Mesendoderm (in vitro differentiated cells): ENCODE measurements around the gene MAPRE2.

ENCODE experiments used
- DNase-seq: peaks from one replicate; pipeline ENCODE4 v3.0.0; 2013
- H2AK5ac ChIP-seq: 2 replicates; pipeline ENCODE4 v1.6.1; 2013; ENCODE audit warnings: low read length, inconsistent platforms
- H2BK120ac ChIP-seq: 2 replicates; pipeline ENCODE4 v1.6.1; 2013; ENCODE audit warnings: low read depth, mild to moderate bottlenecking, low read length, moderate library complexity, mixed read lengths
- H2BK15ac ChIP-seq: replicated peaks from 2 replicates; pipeline ENCODE4 v1.6.1; 2013; ENCODE audit warnings: low read depth, mild to moderate bottlenecking, moderate library complexity
- H2BK5ac ChIP-seq: 2 replicates; pipeline ENCODE4 v1.6.1; 2013; ENCODE audit warnings: low read length, inconsistent platforms
- H3K18ac ChIP-seq: 2 replicates; pipeline ENCODE4 v1.6.1; 2013; ENCODE audit warnings: mild to moderate bottlenecking, low read length, mixed read lengths
- H3K23ac ChIP-seq: one replicate; pipeline ENCODE4 v1.6.1; 2013; ENCODE audit warnings: low read length
- H3K27ac ChIP-seq: 2 replicates; pipeline ENCODE4 v1.5.1; 2013; ENCODE audit warnings: low read depth, mild to moderate bottlenecking, inconsistent platforms, low read length, moderate library complexity
- H3K27me3 ChIP-seq: 2 replicates; pipeline ENCODE4 v1.6.1; 2013; ENCODE audit warnings: low read length, control low read depth, mild to moderate bottlenecking, inconsistent platforms; ENCODE audit not compliant: insufficient read depth, poor library complexity
- H3K36me3 ChIP-seq: 2 replicates; pipeline ENCODE4 v1.6.1; 2013; ENCODE audit warnings: low read length, inconsistent platforms; ENCODE audit not compliant: control insufficient read depth, insufficient read depth
- H3K4ac ChIP-seq: one replicate; pipeline ENCODE4 v1.6.1; 2013; ENCODE audit warnings: low read depth, mild to moderate bottlenecking, low read length, moderate library complexity
- H3K4me1 ChIP-seq: 2 replicates; pipeline ENCODE4 v1.6.1; 2013; ENCODE audit warnings: low read depth, low read length, inconsistent platforms; ENCODE audit not compliant: control insufficient read depth
- H3K4me2 ChIP-seq: 2 replicates; pipeline ENCODE4 v1.6.1; 2013; ENCODE audit warnings: low read length
- H3K4me3 ChIP-seq: 2 replicates; pipeline ENCODE4 v1.5.1; 2013; ENCODE audit warnings: mild to moderate bottlenecking, low read length
- H3K56ac ChIP-seq: one replicate; pipeline ENCODE4 v1.6.1; 2013; ENCODE audit warnings: low read length
- H3K79me1 ChIP-seq: 2 replicates; pipeline ENCODE4 v1.6.1; 2013; ENCODE audit warnings: low read length, inconsistent platforms
- H3K79me2 ChIP-seq: 2 replicates; pipeline ENCODE4 v1.6.1; 2013; ENCODE audit warnings: mild to moderate bottlenecking, low read length; ENCODE audit not compliant: control insufficient read depth, insufficient read depth
- H3K9ac ChIP-seq: 2 replicates; pipeline ENCODE4 v1.6.1; 2013; ENCODE audit warnings: low read length, inconsistent platforms
- H4K5ac ChIP-seq: one replicate; pipeline ENCODE4 v1.6.1; 2013; ENCODE audit warnings: low read length
- H4K8ac ChIP-seq: one replicate; pipeline ENCODE4 v1.6.1; 2013; ENCODE audit warnings: low read depth, mild to moderate bottlenecking, control low read depth, low read length, moderate library complexity
- WGBS: extraction: QIAGEN DNeasy Blood & Tissue Kit; methylation state at CpG from one replicate; pipeline ENCODE4 v1.1.7; 2013; ENCODE audit warnings: low lambda C conversion rate, missing lambda C conversion rate; ENCODE audit not compliant: insufficient coverage; ENCODE audit errors: extremely low coverage; 5-methylcytosine and 5-hydroxymethylcytosine counted together

Gene MAPRE2

DNA sequence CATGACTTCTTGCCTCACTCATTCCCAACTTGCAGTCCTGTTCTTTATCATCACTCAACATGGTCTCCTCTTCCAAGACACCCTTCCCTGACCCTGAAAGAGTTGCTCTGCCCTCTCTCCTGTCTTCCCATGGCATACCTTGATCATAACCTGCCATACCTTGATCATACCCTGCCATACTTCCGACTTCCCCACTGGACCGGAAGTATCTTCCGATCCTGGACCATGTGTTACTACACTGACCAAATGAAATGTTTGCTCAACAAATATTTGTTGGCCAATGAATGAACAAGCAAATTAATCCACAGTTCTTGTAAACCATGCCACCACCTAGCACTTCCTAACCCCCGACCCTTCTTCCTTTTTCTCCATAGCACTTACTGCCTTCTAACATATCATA lies 138.7 kb downstream of the MAPRE2 start:
- H3K9ac ChIP-seq, result no peak overlapping the region
- no peaks in the 10 kb centered on the region for H3K36me3 ChIP-seq
- no CpG with 5 or more reads among the region's 4 CpGs for WGBS

GRCh38 chr18:35180455-35180854 lies 139.2 kb downstream of the MAPRE2 start:
- Histone ChIP-seq H4K5ac (no peak overlapping the region), H3K4me3 (no peak overlapping the region), H3K79me1 (no peaks in the 10 kb centered on the region), H4K8ac (no peak overlapping the region), H3K36me3 (no peaks in the 10 kb centered on the region), H3K23ac (no peak overlapping the region), H3K56ac (no peak overlapping the region), H2AK5ac (no peak overlapping the region), H2BK5ac (no peak overlapping the region), H2BK120ac (no peak overlapping the region), H3K27me3 (no peaks in the 10 kb centered on the region), H3K4me1 (no peaks in the 10 kb centered on the region), H3K18ac (no peak overlapping the region), H3K9ac (no peak overlapping the region), H3K4ac (no peak overlapping the region), H3K27ac (no peak overlapping the region), H3K4me2 (no peak overlapping the region), H2BK15ac (no peak overlapping the region), H3K79me2 (no peaks in the 10 kb centered on the region)
- no peak for DNase-seq
- no CpG with 5 or more reads among the region's 1 CpG for WGBS

More for the DNA sequence above, 138.7 kb downstream of the MAPRE2 start:
- Histone ChIP-seq H3K79me1 (no peaks in the 10 kb centered on the region), H3K4me1 (no peaks in the 10 kb centered on the region), H3K18ac (no peak overlapping the region), H3K56ac (no peak overlapping the region), H2BK5ac (no peak overlapping the region), H3K4me2 (no peak overlapping the region), H3K27ac (no peak overlapping the region), H3K23ac (peak overlapping the region; percentile 32), H4K5ac (no peak overlapping the region), H2AK5ac (no peak overlapping the region), H2BK15ac (no peak overlapping the region), H3K4ac (no peak overlapping the region), H3K4me3 (no peak overlapping the region), H3K79me2 (no peaks in the 10 kb centered on the region), H4K8ac (no peak overlapping the region), H3K27me3 (no peaks in the 10 kb centered on the region), H2BK120ac (no peak overlapping the region)
- DNase-seq, result no peak

DNA sequence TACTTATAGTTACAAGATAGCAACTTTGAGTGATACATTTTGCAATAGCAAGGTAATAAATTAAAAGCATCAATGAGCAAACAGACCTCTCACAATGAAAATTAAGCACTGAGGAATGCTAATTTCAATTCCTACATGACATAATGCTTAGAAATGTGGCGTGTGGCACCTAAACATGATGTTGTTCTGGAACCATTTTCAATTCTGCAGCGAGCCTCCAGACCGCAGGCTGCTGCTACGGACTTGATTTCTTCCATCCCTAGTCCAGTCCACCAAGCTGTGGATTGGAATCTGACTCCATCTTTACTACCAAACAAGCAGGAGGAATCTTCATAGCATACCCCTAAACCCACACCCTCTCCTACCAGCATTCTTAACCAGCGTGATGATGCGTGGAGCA lies 140.9 kb downstream of the MAPRE2 start:
- WGBS, result no CpG with 5 or more reads among the region's 6 CpGs

DNA sequence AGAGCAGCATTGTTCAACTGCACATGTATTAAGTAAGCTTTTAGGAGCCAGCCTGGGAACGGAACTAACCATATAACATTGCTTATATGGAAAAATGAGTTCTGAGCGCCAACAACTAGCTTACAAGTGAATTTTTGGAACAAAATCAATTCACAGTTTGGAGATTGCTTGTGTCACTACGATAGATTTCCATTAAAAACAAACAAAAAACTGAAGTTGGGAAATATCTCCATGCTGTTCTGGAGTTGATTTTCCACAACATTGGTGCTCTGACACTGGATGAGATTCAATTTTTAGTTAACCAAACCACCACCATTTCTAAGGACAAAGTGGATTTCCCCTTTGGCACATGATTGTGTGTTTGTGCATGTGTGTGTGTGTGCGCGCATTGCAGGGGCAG lies 142.7 kb downstream of the MAPRE2 start:
- Histone ChIP-seq H3K4me1 (no peaks in the 10 kb centered on the region), H3K23ac (no peak overlapping the region), H2AK5ac (no peak overlapping the region), H3K27me3 (no peaks in the 10 kb centered on the region), H4K8ac (no peak overlapping the region), H3K4me2 (no peak overlapping the region), H3K27ac (no peak overlapping the region), H3K4ac (no peak overlapping the region), H2BK15ac (no peak overlapping the region), H2BK120ac (no peak overlapping the region), H3K36me3 (no peaks in the 10 kb centered on the region), H4K5ac (no peak overlapping the region), H2BK5ac (no peak overlapping the region), H3K4me3 (no peak overlapping the region), H3K79me1 (no peaks in the 10 kb centered on the region), H3K56ac (no peak overlapping the region), H3K79me2 (no peaks in the 10 kb centered on the region), H3K18ac (no peak overlapping the region), H3K9ac (no peak overlapping the region)
- no peak for DNase-seq
- no CpG with 5 or more reads among the region's 5 CpGs for WGBS

More for the DNA sequence above, 140.9 kb downstream of the MAPRE2 start:
- H2BK120ac ChIP-seq, result no peak overlapping the region
- no peak overlapping the region for H3K56ac ChIP-seq
- no peak overlapping the region for H3K27ac ChIP-seq
- no peak overlapping the region for H4K5ac ChIP-seq
- H3K9ac ChIP-seq, result no peak overlapping the region
- no peak overlapping the region for H3K18ac ChIP-seq
- no peak overlapping the region for H3K4me3 ChIP-seq
- H3K4ac ChIP-seq, result no peak overlapping the region
- H3K27me3 ChIP-seq, result no peaks in the 10 kb centered on the region
- no peaks in the 10 kb centered on the region for H3K36me3 ChIP-seq
- no peaks in the 10 kb centered on the region for H3K79me2 ChIP-seq
- H3K23ac ChIP-seq, result no peak overlapping the region
- H3K4me1 ChIP-seq, result no peaks in the 10 kb centered on the region
- no peak overlapping the region for H4K8ac ChIP-seq
- no peak overlapping the region for H2BK15ac ChIP-seq
- H3K4me2 ChIP-seq, result no peak overlapping the region
- DNase-seq, result no peak
- H3K79me1 ChIP-seq, result no peaks in the 10 kb centered on the region
- H2AK5ac ChIP-seq, result no peak overlapping the region
- H2BK5ac ChIP-seq, result no peak overlapping the region

- Histone ChIP-seq H3K4ac (no peak overlapping the region), H4K5ac (no peak overlapping the region), H3K18ac (no peak overlapping the region), H3K23ac (no peak overlapping the region), H3K27ac (no peak overlapping the region), H2BK120ac (no peak overlapping the region), H3K79me2 (no peaks in the 10 kb centered on the region), H2BK15ac (no peak overlapping the region), H3K79me1 (no peaks in the 10 kb centered on the region), H3K27me3 (no peaks in the 10 kb centered on the region), H3K36me3 (no peaks in the 10 kb centered on the region), H3K9ac (no peak overlapping the region), H2AK5ac (no peak overlapping the region), H2BK5ac (no peak overlapping the region), H3K4me1 (no peaks in the 10 kb centered on the region), H3K4me3 (no peak overlapping the region), H3K4me2 (no peak overlapping the region), H3K56ac (no peak overlapping the region), H4K8ac (no peak overlapping the region)
- DNase-seq, result no peak
- WGBS, result no CpG with 5 or more reads among the region's 2 CpGs
Measured at GRCh38 chr18:35185771-35186170, 144.6 kb downstream of the MAPRE2 start.

- H3K23ac ChIP-seq, result no peak overlapping the region
- H3K27ac ChIP-seq, result no peak overlapping the region
- no peak overlapping the region for H2BK5ac ChIP-seq
- DNase-seq, result peak; percentile 48
- H4K8ac ChIP-seq, result no peak overlapping the region
- H3K79me2 ChIP-seq, result no peaks in the 10 kb centered on the region
- no peak overlapping the region for H2AK5ac ChIP-seq
- H2BK120ac ChIP-seq, result no peak overlapping the region
- no peaks in the 10 kb centered on the region for H3K79me1 ChIP-seq
- no peak overlapping the region for H3K4me2 ChIP-seq
- no peaks in the 10 kb centered on the region for H3K36me3 ChIP-seq
- H3K27me3 ChIP-seq, result no peaks in the 10 kb centered on the region
- H3K4me3 ChIP-seq, result no peak overlapping the region
- H3K4me1 ChIP-seq, result no peaks in the 10 kb centered on the region
- H3K56ac ChIP-seq, result no peak overlapping the region
- no peak overlapping the region for H3K4ac ChIP-seq
- no CpG with 5 or more reads among the region's 6 CpGs for WGBS
- no peak overlapping the region for H2BK15ac ChIP-seq
- no peak overlapping the region for H3K9ac ChIP-seq
- H4K5ac ChIP-seq, result no peak overlapping the region
- no peak overlapping the region for H3K18ac ChIP-seq
Measured at GRCh38 chr18:35186291-35187034, 145.2 kb downstream of the MAPRE2 start.
